ENCODE data around the gene NIPA2.

Gene NIPA2

DNA sequence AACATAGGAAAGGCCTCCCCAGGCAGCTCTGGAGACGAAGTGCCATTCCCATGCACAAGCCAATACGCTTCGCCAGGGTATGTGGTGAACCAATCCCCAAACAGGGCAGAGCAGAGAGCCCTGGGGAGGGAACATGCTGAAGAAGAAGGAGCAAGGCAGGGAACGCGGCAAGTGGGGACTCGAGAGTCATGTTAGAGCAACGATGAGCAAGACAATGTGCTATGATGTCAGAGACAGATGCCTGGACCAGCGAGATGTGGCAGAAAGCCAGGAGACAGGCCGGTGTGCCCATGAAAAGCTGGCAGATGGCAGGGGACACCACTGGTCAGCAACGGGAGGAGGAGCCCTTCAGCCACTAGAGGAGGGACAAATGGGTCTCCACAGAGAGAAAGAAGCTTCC, 39.6 kb downstream of the NIPA2 start:
- DNase-seq: no peak

DNA sequence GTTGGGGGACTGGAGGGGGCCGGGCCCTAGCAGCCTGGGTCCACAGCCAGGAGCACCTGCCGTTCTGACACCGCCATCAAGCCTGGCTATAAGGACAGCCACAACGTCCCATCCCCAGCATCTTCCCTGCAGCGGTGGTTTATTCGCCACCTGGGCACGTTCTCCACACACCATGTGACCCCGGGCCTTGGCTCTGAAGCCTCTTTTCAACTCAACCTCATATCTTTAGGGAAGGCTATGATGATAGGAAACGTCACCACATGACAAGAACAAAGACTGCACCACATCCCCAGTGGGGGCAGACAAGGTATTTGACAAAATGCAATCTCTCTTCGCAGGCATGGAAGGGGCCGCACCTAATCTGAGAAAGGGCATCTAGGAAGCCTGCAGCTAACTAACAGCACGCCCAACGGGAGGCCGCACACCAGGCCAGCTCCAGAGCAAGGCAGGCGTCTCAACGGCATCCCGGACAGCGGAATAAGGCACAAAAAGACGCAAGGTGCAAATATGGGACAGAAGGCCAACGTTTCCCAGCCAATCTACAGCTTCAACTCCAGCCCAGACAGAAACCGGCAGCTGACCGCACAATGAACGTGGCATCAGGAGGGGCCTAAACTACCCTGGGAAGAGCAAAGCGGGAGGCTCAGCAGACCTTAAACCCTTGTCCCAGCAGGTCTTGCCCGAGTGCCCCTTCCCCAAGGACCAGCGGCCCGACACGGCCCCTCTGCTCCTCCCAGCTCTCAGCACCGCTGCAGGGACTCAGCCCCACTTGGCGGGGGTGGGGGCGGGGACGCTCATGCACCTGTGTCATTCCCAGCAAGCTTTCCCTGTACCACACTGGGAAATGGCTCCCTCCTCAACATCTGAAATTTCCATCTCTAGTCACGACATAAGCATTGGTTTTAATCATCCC, 41.9 kb downstream of the NIPA2 start:
- no peak for DNase-seq

DNA sequence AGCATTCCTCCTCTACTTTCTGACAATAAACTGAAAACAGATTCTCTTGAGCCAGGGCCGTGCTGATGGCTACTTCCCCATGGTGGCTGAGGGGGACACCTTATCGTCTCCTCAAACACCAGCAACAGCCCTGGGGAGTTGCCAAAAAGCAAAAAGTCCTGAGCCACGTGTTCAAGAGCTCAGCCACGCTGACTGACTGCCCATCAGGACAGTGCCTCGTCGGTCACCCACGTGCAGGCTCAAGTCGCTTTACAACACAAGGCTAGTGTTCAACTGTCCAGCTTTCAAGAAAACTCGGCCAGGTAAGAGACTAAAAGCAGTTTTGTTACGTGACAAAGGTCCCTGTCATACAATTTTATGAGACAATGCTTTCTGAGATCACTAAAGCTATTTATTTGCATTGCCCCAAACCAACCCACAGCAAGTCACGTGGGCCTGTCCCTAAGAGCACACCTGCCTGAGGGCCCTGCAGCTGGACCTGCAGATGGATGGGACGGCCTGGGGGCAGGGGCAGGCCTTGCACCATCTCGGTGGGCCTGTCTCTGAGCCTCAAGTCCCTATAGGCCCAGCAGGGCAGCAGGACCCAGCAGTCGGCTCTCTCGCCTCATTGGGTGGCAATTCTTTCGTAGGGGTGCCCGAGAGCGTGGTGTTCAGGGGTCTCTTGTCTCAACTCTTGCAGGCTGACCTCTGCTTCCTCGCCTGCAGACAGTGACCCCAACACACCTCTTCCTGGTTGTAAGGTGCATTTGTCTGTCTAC, 42.7 kb downstream of the NIPA2 start:
- DNase-seq: no peak

DNA sequence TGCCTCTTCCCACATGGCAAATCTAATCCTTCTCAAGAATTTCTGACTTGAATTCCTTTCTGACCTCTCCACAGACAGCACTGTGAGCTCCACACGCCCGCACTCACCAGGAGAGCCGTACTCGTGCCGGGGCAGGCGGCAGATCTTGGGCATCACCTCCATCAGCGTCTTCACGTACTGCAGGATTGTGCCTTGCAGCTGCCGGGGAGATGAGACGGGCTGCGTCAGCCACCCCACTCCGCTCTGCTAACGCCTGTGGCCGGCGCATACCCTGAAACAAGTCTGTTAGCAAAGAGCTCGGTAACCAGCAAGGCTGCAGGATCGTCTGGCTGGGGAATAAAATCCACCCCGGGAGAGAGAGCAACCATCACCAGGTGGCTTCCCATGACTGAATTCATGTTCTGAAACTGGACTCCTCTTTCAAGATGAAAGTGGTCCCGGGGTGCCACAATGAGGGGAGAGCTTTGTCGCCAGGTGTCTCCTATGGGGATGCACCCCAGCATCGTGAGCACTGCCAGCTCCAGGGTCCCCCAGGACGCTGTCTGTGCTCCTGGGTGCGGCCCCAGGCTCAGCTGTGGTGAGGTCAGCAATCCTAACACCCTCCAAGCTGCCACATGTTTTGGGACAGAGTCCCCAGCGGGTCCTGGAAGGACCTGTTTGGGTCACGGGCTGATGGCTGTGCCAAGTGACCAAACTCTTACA, 43.4 kb downstream of the NIPA2 start:
- no peak for DNase-seq

DNA sequence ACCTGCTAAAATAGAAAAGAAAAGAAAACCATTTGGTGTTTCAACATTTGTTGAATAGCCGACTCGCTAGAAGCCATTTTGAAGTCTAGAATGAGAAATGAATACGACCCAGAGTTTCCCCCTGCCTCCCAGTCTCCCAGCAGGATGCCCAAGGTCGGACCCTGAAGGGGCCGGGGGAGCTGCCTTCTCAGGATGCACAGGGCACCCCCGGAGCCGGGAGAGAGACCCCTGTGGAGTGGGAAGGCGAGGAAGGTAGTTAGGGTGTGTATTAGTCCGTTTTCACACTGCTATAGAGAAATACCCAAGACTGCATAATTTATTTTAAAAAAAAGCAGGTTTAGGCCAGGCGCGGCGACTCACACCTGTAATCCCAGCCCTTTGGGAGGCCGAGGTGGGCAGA, 44.7 kb downstream of the NIPA2 start:
- no peak for DNase-seq

DNA sequence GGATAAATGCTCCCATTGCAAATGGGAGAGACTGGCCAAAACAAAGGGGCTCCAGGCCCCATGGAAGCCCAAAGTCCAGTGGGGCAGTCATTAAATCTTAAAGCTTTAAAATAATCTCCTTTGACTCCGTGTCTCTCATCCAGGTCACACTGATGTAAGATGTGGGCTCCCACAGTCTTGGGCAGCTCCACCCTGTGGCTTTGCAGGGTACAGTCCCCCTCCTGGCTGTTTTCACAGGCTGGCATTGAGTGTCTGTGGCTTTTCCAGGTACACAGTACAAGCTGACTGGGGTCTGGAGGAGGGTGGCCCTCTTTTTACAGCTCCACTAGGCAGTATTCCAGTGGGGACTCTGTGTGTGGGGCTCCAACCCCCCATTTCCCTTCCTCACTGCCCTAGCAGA, 45.9 kb downstream of the NIPA2 start:
- peak in 1 of 2 experiments; percentile 19 for DNase-seq

DNA sequence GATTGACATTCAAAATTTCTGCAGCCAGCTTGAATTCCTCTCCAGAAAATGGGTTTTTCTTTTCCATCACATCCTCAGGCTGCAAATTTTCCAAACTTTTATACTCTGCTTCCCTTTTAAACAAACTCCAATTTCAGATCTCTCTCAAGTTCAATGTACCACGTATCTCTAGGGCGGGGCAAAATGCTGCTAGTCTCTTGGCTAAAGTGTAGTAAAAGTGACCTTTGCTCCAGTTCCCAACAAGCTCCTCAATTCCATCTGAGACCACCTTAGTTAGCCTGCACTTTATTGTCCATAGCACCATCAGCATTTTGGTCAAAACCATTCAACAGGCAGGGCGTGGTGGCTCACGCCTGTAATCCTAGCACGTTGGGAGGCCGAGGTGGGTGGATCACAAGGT, 46.7 kb downstream of the NIPA2 start:
- no peak for DNase-seq

DNA sequence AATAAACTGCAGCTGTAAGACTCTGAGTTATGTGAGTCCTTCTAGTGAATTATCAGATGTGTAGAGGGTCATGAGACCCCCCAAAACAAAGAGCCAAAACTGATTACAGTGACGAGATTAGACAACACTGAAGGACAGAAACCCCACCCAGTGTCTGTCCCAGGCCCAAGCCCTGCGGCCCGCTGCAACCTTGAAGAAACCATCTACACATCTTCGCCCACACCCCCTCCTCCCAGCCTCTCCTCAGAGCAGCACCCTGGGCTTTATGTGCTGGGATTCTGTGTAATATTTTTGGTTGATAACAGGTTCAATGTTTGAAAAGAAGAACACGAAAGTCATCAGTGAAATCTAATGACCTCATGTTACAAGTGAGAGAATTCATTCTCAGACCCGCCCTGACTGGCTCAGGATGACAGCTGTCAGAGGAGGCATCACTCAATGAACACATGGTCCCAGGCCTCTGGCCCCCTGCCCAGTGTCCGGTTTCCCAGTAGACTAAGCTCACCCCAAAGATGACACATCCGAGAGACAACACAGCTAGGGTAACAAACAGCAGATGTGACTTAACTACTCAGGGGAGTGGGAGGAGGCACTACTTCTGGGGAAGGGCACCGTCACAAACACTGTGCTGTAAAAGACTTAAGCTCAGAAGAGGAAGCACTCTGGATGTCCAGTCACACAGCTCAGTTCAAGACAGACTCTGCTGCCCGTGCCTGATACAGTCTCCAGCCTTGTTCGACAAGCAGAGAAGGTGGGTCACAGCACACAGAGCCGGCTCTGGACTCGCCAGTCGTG, 48.9 kb downstream of the NIPA2 start:
- no peak for DNase-seq

DNA sequence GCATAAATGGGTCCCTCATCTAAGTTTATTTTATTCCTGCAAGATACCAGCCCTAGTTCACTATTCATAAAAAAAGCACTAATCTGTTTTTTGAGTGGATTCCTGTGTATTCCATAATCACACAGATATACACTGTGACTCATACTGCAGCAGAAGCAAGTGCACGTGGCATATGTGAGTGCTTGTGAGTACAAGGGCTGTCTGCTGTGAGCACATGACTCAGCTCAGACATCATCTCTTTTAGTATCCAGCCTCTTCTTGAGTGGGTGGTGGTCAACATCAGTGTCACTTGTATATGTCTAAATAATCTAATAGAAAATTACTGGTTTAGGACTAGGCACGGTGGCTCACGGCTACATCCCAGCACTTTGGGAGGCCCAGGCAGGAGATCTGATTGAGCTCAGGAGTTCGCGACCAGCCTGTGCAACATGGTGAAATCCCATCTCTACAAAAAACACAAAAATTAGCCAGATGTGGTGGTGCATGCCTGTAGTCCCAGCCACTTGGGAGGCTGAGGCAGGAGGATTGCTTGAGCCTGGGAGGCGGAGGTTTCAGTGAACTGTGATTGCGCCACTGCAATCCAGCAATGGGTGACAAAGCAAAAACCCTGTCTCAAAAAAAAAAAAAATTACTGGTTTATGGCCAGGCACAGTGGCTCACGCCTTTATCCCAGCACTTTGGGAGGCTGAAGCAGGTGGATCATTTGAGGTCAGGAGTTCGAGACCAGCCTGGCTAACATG, 49.8 kb downstream of the NIPA2 start:
- no peak for DNase-seq

DNA sequence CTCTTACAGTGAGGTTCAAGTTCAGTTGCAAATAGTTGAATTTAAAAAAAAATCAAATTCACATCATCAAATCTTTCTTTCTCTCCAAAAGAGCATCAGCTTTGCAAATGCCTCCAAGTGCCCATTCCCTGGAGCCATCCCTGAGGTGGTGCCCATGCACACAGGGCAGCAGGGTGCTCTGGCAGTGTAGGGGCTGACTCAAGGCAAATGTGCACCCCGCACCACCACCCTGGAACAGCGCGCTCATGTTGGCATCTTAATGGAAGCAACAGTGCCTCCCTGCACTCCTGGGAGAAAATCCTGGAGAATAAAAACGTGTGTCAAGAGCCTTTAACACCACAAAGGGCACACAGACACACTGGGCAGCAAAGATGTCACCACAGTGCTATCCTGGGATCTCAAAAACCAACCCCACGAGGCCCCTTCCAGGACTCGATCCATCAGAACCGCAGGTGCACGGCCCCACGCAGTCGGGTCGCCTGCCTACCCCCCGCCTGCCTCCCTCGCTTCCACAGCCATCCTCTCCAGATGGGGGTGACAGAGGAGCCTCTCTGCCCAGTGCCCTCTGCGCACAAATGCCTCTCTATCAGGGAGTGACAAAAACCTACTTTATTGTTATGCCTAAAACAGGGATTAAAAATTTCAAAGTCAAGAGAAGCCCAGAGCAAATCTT, 50.8 kb downstream of the NIPA2 start:
- no peak for DNase-seq

DNA sequence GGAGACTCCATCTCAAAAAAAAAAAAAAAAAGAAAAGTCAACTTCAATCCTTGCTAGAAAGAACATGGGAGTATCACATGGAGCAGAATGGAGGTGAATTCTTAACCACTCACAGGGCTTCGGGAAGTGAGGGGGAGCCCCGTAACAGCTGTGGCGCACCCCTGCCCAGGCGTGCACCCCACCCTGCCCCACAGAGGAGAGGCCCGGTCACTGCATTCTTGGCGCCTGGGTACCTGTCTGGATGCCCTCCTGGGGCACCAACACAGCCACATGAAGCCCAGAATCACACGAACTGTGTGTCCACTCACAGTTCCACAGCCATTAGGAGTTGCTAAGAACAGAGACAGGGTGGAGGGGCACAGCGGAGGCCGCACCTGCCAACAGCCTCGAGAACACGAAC, 51.8 kb downstream of the NIPA2 start:
- no peak for DNase-seq

DNA sequence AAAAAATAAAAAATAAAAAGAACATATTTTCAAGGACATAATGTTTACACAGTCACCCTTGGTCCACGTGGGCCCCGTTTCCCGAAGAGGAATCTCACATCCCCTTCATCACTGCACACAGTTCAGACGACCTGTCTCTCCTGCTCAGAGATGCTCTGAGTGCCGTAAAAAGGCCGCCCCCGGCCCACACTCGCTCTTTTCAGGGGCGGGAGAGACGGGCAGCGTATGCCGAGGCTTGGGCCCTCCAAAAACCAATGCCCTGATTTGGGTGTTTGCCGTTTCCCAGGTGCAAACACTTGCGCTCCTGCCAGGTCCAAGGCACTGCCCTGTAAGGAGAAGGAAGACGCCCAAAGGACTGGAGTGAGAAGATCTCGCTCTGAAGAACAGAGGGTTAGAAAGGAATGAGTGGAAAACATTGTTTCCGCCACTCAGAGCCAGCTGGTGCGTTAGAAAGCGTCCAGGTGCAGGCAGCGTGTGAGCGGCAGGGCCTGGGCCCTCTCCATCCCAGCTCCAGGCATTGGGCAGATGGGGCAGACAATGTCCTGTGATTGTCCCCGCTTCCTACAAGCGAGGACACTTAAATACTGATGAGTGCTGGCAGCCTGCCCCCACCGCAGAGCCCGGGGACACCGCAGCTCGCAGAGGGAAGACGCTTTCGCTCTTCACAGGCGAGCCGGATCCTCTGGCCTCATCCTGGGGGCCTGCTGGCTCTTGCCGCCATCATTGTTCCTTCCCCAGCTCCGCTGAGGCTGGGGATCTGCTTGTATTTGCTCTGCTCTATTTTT, 53.2 kb downstream of the NIPA2 start:
- no peak for DNase-seq

DNA sequence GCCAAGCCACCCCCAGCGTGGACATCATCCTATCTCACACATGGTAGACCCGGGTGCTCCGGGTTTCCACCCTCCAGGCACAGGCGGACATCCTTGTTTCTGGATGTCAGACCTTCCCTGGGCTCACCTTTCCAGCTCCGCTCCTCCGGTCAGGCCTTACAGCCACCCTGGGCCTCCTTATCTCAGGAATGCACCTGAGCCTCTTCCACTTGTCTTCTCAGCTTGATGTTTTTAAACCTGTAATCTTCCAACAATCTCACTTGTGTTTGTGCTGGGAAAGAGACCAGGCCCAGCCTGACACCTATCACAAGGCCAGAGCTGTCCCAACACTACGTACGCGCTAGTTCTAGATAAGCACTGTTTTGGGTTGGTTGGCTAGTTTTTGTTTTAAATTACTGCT, 53.9 kb downstream of the NIPA2 start:
- no peak for DNase-seq

DNA sequence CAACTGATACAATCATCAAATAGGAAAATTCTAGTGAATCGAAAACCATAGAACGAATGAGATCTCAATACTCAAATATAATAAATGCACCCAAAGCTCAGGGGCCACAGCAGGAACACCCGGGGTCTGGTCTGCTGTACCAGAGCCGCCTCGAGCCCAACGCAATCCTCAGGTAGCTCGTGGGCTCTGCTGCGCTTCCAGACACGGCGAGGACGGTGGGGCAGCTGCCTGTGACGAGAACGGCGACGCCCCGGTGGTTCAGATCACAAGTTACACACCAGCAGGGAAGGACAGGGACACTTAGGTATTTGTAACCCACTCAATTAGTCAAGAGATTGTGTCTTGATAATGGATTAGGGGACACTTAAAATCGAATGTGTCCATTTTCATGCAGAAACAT, 54.6 kb downstream of the NIPA2 start:
- DNase-seq: no peak

DNA sequence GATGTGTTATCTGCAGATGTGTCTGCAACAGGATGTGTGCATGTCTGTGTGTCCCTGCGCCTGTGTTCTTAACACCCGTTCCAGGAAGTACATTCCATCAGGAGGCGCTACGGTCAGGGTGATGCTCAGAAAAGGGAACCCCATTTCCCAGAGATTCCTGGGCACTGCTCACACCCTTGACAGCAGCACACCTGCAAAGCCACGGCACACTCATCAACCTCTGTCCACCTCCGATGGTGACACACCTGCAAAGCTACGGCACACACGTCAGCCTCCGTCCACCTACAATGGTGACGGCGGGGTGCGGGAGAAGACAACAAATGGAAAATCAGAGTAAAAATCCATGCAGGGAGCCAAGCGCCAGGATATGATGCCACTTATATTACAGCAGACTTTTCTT, 55.4 kb downstream of the NIPA2 start:
- DNase-seq: no peak

DNA sequence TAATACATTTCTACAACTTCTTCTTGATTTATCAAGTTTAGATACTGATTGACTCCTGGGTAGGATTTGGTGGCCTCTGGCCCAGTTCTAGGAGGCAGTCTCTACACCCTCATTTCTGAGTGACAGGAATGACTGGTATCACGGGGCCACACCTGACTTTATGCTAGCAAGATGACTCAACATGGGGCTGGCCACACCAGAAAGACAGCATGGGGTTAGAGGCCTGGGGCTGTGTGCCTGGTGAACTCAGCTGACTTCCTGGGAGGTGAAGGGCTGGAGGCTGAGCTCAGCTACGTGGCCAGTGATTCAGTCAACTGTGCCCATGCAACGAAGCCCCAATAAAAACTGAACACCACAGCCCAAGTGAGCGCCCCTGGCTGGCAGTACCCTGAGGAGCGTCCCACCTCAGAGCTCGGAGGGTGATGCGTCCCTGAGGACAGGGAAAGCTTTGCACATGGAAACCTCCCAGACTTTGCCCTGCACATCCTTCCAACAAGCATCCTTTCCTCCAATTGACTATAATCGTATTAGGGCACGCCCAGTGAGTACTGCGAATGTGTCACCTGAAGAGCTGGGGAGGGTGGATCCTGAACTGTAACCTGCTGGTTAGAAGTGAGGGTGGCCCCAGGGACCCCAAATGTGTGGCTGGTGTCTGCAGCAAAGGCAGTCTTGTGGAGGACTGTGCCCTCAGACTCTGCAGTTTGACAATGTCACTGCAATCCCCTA, 57.2 kb downstream of the NIPA2 start:
- peak; percentile 20 to 34 for DNase-seq

DNA sequence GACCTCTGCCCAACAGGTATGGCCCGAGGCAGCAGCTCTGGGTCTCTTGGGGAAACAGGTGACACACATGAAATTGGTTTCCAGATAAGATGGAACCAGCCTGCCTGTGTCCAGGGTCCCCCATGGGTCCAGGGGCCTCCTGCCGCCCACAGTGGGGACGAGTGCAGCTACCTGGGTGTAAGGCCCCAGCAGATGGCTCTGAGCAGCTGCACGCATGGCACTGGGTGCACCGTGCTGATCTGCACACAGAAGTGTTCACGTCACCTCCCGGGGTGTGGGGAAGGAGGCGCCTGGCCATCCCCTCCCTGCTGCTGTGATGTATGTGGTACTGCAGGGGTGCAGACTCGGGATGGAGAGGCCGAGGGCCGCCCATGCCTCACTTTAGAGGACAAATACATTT, 63.6 kb downstream of the NIPA2 start:
- DNase-seq: no peak

DNA sequence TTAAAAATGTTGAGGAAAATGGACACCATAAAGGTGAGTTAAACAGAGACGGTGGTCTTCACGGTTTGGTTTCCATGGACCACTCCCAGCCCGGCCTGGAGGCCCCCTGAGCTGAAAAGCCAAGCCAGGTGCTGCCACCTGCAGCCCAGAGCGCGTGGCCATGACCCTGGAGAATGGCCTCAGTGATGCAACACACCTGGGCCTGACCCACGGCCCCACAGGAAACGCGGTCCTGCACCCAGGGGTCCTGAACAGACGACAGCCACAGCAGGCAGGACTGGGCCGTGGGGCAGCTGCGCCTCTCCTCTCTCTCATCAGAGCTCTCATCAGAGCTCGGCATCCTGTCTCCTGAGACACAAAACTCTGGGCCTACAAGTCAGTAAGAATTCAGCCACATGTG, 64.1 kb downstream of the NIPA2 start:
- DNase-seq: no peak

DNA sequence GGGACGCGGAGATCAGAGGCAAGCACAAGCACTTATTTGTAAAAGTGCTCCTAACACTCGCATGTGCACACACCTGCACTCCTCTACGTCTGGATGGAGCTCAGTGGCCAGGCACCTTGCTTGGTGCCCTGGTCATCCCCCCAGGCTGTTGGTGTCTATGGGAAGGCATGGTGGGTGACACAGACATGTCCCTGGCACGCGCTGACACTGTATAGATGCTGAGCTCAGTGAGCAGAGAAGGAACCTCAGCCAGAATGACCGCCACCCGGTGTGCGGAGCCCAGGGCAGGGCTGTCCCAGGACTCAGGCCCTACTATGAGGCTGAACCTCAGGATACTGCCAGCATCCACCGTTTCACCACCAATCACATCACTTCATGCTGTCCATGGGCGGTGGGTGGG, 64.5 kb downstream of the NIPA2 start:
- no peak for DNase-seq

DNA sequence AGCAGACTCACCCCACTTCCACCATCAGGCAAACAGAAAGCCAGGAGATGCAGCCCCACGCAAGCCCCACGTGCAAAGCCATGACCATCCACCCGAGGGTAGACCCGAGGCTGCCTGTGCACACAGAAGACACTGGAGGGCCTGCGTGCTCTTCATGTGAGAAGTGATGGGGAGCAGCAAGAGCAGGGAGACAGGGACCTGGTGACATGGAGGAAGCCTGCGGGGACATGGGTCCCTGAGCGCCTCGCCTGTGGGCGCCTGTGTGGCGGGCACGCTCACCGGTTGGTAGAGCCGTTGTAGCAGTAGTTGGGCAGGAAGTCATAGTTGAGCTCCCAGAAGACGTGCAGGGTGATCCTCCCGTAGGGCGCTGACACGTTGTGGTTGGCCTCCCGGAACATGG, 65.0 kb downstream of the NIPA2 start:
- DNase-seq: no peak
